ENCODE results near the gene IGF2BP1.

Gene IGF2BP1

DNA sequence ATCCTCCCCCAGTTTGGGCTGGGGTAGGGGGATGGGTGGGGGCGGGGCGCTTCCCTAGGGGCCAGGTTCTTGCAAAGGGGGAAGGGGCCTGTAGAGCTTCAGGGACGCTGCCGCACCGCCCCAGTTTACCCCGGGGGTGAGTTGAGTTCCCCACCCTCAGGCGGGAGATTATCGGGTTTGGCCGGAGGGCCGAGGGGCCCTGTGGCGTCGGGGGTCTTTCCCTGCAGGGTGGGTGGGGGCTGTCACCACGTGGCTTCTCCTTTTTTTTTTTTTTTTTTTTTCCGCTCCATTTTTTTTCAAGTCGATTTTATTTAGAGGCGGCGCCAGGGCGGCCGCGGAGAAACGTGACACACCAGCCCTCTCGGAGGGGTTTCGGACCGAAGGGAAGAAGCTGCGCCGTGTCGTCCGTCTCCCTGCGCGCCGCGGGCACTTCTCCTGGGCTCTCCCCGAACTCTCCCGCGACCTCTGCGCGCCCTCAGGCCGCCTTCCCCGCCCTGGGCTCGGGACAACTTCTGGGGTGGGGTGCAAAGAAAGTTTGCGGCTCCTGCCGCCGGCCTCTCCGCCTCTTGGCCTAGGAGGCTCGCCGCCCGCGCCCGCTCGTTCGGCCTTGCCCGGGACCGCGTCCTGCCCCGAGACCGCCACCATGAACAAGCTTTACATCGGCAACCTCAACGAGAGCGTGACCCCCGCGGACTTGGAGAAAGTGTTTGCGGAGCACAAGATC, at the start of gene IGF2BP1:
TSS of gene IGF2BP1 (plus strand) at position 283 of the 724 bp plus-strand sequence. CDS start at position 644, 361 bp downstream.
- no peak for DNase-seq (ENCODE audit: low read depth in 2 of 3, low spot score in 2 of 3)

DNA sequence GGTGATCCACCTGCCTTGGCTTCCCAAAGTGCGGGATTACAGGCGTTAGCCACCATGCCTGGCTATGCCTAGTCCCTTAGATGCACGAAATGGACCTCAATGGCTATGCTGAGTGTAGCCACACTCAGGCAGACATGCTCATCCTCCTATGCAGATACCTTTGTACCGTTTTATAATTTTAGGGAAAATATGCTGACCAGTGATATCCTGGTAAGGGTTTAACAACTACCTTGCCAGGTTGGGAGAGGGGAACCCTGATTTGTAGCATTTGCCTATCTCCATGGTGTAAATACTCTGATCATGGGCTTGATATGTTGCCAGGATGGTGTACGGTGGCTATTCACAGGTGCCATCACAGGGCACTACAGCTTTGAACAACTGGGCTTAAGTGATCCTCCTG, 45.6 kb upstream of the IGF2BP1 start:
- DNase-seq (ENCODE audit: low read depth in 2 of 3, low spot score in 2 of 3), result no peak

DNA sequence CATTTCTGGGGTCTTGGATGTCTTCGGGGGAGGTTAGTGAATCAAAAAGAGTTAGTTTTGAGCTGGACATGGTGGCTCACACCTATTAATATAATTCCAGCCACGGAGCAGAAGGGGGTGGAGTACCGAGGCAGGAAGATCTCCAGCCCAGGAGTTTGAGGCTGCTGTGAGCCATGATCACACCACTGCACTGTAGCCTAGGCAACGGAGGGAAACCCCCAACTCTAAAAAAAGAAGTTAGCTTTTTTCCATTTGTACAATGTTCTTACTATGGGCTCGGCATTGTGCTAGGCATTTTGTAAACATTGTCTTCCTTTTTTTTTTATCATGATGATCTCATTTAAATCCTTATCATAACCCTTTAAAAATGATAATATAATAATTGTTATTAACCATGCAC, 44.3 kb upstream of the IGF2BP1 start:
- DNase-seq (ENCODE audit: low read depth in 2 of 3, low spot score in 2 of 3), result no peak

DNA sequence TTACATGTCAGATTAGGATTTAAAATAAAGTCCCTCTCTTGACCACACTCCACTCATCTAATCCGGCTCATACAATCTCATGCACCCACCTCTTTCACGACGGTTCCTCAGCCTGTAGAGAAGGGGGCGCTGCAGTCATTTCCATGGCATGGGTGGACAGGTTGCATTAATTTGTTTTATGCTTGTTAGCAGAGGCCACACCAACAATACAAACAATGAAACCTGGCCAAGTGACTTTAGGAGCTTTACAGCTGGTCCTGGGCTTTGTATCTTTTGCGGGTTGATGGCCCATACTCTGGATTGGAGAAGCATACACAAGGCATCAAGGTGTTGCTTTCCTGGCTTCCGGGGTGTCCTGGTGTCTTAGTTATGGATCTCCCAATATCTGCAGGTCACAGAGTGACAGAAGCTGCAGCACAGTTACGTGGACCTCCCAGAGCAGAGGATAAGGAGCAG, 42.9 kb upstream of the IGF2BP1 start:
- no peak for DNase-seq (ENCODE audit: low read depth in 2 of 3, low spot score in 2 of 3)

DNA sequence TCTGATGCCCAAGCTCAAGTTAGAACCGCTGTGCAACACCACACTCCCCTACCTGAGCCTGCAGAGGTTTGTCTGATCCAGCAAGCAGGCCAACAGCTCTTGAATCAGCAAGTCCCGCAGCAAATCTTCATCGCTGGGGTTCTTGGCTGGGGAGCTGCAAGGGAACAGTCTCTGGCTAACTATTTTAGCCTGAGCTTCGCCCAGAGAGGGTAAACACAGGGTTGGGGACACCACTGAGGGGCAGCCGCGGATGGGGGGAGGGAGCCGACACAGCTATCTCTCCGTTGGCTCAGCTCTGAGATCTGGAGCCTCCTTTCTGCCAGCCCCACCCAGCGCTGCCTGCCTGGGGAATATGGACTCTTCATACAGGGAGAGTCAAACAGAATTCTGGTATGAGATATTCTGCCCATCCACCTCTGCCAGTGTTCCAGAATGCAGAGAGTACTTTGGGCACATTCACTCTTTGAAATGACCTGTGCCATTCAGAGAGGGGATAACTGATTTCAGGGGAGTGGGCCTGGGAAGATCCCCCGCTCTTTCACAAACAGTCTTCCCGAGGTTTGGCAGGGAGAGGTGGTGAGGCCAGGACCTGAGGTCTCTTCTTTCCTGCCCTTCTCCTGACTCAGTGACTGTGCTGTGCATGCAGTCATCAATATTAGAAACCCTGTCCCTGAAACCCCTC, 36.2 kb upstream of the IGF2BP1 start:
- DNase-seq (ENCODE audit: low read depth in 2 of 3, low spot score in 2 of 3), result no peak

DNA sequence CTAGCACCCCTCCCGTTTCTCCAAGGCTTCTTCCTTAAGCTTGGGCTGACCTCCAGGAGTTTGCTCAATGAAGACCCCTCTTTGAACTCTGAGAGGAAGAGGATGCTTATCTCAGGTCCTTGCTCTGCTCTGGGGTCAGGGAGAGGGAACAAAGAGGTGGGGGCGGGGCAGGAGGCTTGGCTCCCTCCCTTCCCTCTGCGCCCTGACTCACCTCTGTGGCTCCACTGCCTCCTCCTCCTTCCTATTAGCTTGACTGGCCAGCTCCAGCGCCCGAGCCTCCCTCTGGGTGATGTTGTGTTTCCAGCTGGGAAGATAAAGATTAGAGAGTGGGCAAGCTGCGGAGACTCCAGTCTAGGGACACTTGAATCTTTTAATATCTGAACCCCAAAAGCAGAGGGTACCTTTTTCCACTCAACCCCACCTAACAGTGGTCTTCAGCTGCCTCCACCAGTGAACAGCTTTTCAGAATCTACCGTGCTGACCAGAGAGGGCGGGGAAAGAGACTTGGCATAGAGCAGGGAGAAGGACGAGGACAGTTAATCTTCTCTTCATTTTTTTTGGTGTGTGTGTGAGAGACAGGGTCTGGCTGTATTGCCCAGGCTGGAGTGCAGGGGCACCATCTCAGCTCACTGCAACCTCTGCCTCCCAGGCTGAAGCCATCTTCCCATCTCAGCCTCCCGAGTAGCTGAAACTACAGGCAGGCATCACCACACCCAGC, 35.5 kb upstream of the IGF2BP1 start:
- no peak for DNase-seq (ENCODE audit: low read depth in 2 of 3, low spot score in 2 of 3)

DNA sequence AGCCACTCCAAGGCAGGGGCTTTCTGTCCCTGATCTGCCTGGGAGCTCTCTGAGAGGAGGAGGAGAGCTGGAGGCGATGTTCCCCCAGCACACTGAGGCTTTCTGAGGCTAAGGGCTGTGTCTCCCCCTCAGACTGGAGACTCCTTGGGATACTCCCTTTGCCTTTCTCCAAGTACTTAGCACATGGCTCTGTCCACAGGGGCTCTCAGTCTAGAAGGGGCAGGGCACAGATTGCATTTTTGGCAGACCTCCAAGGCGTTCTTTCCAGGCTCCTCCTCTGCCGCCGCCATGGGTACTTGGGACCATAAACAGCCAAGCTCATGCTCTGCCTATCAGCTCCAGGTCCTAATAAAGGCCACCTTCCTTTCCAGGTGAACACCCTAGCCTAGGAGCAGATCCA, 27.0 kb upstream of the IGF2BP1 start:
- DNase-seq (ENCODE audit: low read depth in 2 of 3, low spot score in 2 of 3), result no peak

DNA sequence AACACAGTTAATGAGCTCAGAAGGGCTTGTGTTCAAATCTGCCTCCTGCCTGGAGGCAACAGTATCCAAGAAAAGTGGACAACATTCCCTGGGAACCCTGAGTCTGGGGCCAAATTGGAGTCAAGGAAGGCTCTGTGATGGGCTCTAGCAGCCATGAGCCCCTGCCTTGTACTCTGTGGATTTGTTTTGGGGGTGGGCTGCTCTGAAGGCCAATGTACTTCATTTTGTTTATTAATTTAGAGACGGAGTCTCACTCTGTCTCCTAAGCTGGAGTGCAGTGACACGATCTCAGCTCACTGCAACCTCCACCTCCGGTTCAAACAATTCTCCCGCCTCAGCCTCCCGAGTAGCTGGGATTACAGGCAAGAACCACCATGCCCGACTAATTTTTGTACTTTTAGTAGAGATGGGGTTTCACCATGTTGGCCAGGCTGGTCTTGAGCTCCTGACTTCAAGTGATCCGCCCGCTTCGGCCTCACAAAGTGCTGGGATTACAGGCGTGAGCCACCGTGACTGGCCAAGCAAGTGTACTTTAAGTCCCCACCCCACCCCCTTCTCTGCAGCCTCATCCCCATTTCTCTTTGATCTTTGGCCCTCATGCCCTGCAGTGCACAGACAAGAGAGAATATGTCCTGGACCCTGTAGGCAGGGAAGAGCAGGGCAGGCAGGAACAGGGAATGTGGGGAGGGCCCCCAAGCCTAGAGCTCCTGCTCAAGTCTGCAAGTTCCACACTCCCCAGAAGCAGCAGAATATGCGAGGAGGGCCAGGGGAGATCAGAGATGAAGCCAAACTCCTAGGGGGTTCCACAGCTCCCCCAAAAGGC, 26.1 kb upstream of the IGF2BP1 start:
- DNase-seq (ENCODE audit: low read depth in 2 of 3, low spot score in 2 of 3), result no peak

DNA sequence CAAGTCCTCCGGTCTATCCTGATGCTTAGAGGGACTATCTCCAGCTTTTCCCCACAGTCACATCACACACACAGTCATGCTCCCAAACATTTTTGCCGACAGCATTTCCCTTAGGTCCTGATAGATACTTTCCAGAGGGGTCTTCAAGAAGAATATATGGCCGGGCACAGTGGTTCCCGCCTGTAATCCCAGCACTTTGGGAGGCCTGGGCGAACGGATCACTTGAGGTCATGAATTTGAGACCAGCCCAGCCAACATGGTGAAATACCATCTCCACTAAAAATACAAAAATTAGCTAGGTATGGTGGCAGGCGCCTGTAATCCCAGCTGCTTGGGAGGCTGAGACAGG, 24.5 kb upstream of the IGF2BP1 start:
- no peak for DNase-seq (ENCODE audit: low read depth in 2 of 3, low spot score in 2 of 3)

DNA sequence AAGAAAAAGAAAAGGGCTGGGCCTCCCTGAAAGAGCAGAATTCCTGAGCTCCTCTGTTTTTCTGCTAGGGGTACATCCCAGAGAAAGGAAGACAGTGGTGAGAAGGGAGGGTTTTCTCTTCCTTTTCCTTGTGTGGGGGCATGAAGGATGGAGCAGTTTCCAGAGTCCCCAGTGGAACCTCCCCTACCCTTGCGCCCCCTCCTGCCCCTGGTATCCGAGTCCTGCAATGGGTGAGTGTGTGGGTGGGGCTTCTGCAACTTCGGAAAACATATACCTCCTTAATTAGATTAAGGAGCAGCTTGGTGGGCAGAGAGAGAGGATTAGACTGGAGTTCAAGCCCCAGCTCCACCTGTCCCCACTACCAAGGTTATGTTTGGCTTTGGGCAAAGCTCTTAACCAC, 23.4 kb upstream of the IGF2BP1 start:
- DNase-seq (ENCODE audit: low read depth in 2 of 3, low spot score in 2 of 3), result no peak

DNA sequence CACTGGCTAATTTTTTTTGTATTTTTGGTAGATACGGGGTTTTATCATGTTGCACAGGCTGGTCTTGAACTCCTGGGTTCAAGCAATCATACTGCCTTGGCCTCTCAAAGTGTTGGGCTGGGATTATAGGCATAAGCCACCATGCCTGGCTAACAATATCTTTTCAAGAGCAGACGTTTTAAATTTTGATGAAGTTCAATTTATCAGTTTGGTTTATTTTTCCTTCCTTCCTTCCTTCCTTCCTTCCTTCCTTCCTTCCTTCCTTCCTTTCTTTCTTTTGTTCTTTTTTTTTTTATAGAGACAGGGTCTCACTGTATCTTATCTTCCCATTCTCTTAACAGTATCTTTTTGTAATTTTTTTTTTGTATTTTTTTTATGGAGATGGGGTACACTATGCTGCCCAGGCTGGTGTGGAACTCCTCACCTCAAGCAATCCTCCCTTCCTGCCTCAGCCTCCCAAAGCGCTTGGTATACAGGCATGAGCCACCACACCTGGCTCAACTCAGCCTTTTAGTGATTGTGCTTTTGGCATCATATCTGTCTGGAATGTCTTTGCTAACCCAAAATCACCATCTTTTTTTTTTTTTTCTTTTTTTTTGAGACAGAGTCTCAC, 15.2 kb upstream of the IGF2BP1 start:
- no peak for DNase-seq (ENCODE audit: low read depth in 2 of 3, low spot score in 2 of 3)

DNA sequence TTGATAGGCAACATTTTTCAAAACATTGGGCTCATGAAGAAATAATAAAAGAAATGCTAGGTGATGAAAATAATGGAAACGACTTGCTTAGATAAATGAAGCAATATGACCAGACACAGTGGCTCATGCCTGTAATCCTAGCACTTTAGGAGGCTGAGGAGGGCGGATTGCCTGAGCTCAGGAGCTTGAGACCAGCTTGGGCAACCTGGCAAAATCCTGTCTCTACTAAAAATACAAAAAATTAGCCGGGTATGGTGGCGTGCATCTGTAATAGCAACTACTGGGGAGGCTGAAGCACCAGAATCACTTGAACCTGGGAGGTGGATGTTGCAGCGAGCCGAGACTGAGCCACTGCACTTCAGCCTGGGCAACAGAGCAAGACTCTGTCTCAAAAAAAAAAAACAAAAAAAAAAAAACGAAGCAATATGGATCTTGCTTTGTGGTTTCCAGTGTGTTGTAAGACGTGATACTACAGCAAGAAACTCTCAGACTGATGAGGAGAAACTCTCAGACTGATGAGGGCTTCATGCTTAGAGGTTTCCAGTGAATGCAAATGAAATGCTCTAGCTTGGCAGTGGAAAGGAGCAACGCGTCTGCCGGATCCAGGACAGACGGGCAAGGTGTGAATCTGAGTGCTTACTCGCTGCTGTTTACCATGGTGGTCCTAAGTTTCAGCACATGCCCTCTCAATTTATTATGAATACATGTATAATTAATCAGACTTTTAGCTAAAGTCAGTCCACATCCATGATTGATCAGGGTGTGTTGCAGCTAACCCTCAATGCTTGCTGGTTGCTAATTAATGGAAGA, 11.5 kb upstream of the IGF2BP1 start:
- DNase-seq (ENCODE audit: low read depth in 2 of 3, low spot score in 2 of 3), result no peak

DNA sequence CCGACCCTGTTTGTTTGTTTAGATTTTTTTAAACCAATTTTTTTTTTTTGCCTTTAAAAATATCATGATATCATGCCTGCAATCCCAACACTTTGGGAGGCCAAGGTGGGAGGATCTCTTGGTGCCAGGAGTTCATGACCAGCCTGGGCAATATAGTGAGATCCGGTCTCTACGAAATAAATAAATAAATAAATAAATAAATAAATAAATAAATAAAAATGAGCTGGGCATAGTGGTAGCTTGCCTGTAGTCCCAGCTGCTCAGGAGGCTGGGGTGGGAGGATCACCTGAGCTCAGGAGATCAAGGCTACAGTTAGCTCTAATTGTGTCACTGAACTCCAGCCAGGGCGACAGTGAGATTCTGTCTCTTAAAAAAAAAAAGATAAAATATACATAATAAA, 8.1 kb upstream of the IGF2BP1 start:
- no peak for DNase-seq (ENCODE audit: low read depth in 2 of 3, low spot score in 2 of 3)

DNA sequence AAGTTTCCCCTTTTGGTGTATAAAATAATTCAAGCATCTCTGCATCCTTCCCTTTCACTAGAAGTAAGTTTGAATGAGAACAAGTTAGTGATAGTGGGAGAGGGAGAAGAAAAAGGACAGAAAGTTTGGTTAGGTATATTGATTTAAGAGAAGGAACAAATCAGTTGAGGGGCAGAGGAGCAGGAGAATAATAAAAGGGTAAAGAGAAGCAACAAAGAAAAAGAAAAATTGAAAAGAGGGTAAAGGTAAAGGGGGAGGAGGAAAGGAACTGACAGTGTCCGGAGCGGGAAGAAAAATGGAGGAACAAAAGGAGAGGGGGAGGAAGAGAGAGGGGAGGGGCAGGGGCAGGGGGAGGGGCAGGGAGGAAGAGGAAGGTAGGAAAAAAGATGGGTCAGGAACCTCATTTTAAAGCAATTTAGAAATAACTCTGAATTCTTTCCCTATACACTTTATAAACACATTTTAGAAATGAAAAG, 6.3 kb upstream of the IGF2BP1 start:
- DNase-seq (ENCODE audit: low read depth in 2 of 3, low spot score in 2 of 3), result no peak

DNA sequence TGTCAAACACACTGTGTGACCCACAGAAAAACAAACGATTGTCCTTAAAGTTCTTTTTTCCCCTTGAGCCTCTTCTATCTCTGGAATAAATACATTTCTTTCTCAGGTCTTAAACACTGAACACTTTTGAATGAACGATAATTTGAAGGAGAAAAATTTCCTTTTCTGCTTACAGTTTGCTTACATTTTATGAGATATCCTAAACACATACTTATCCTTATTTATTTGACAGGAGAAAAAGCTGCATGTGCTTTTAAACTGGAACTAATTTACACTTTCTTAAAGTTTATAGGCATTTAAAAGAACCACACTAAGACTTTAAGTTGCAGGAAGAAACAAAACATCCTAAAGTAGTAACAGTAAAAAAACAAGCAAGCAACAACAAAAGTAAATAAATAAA, 4.7 kb upstream of the IGF2BP1 start:
- no peak for DNase-seq (ENCODE audit: low read depth in 2 of 3, low spot score in 2 of 3)

DNA sequence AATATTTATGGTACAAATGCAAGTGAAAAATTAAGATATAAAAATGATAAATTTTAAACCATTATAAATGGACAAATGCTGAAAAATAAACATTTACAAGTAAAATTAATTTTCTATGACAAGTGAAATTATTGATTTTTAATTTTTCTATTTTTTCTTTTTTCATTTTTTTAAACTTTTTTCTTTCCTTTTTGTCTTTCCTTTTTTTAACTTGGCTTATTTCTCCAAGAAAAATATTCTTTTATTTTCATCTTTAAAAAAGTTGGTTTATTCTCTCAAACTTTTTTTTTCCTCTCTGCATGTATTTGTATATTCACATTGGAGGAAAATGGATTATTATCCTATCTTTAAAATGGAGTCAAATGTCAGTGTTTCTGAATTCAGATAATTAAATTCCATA, 3.9 kb upstream of the IGF2BP1 start:
- DNase-seq (ENCODE audit: low read depth in 2 of 3, low spot score in 2 of 3), result no peak

DNA sequence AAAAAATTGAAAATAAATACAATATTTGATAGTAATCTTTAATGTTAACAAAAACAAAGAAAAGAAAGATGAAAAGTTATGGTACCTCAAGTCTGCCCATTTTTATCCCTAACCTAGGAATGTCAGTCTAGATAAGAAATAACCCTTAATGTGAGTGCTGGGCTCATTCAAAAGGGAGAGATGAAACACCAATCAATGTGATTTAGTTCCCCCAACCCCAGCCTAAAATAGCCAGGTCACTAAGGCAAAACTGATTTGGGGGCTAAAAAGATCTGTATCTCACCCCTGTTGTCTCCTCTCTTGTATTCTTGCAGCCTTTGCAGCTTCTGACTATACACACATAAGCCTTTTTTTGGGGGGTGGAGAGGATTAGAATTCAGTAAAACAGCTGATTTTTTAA, 3.2 kb upstream of the IGF2BP1 start:
- DNase-seq (ENCODE audit: low read depth in 2 of 3, low spot score in 2 of 3), result no peak

DNA sequence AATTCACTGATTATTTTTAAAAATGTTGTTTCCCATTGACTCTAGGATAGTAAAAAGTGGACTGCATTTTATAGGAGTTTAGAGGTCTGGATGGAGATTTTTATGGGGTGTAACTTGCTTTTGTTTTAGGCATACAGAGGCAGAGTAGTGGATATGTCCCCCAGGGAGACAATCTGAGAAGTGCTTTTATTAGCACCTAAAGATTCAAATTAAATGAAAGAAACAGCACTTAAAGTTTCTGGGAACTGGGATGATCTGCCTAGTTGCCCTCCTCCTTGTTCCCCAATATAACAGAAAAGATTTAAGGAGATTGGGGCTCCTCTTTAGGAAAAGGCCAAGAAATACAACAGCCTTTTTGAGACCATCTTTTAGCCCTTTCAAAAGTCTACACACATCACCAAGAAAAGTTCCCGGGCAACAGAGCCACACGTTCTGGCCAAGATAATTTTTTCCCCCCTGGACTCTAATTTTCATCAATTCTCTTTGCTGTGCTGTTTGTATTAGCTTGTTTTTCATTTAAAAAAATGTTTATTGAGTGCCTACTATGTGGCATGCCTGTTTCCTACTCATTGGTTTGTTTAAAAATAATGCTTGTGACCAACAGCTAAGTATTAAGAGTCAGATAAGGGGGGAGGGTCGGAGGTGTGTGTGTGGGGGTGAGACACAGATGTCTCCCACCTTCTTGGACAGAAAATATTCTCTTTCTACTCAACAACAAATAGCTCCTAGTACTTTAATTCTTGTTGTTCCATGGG, 2.5 kb upstream of the IGF2BP1 start:
- DNase-seq (ENCODE audit: low read depth in 2 of 3, low spot score in 2 of 3), result no peak

DNA sequence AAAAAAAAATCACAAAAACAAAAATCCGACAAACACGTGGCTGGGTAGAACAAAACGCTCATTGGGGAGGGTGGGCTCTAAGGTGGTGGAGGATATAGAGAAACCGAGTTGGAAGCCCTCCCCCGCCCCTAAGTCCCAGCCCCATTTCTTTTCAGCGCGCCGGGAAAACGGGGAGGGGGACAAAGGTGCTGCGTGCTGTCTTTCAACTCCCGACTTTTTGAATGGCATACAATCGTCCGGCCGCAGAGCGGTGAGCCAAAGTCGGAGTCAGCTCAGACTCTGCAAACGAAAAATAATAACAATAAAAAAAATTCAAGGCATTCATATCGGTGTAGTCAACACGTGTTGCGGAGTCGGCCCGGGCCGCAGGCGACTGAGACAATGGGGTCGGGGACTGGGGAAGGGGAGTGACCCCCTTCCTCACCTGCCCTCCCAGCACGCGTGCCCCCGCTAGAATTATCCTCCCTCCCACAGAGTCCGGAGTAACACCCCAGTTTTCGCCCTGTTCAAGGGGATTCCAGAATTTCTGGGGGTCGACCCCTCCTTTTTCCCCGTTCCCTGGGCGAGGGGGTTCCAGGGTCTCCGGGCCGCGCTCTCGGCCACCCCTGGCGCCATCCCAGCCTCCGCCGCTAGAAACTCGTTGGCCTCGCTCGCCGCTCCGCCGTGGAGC, 1.7 kb upstream of the IGF2BP1 start:
- no peak for DNase-seq (ENCODE audit: low read depth in 2 of 3, low spot score in 2 of 3)

All from activated CD8-positive, alpha-beta memory T cell treated with anti-CD3 and anti-CD28 coated beads for 48 hours (primary cell).